ENCODE results near the gene TMEM91. TPM values are rescaled to one million over a fixed set of nuclear protein-coding genes. Genes with fewer than 3 reads are reported as not detected.
A peak's percentile ranks its signal among the peaks of the same experiment; 100 is the strongest.

Gene TMEM91
- total and polyA plus RNA-seq, 2 donors (not counting 1 experiment from before 2014, with no cell fraction given), result 3.7 to 9.7 TPM

DNA sequence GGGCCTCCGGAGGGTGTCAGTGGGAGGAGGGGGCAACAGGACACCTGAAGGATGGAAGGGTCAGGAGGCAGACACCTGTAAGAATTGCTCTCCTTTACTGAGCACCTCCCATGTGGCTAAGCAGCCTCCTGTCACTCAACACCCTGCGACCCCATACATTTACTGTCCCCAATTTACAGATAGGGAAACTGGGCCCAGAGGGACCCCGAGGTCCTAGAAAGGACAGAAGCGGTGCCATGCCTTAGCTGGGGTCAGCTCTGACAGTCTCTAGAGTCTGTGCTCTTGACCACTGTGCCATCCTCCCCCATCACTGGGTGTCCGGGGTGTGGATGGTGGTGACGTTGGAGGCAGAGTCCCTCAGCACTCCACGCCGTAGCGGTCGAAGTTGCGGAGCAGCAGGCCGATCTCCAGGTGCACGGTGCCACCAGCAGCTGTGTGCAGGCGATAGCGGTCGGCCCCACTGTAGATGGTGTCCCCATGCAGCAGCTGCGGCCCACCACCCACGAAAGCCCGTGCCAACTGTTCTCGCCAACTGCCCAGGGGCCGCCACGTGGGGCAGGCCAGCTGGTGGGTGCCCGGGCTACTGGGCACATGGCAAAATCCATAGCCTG, 21.9 kb upstream of the TMEM91 start:
- Histone ChIP-seq H3K27me3 (ENCODE audit: control insufficient read depth, insufficient read depth, low read length) (no peaks in the 10 kb centered on the region), H3K4me3 (replicated peaks in 1 of 4; ENCODE audit: control extremely low read depth in 1 of 4, insufficient read depth in 1 of 4, low read depth in 3 of 4, low read length in 4 of 4) (peak overlapping the region; percentile 32 to 88 (median 50)), H3K4me1 (ENCODE audit: control insufficient read depth, extremely low read depth, insufficient read depth, low read length) (peaks cover 5% of the 10 kb centered on the region), H4K20me1 (ENCODE audit: control insufficient read depth, extremely low read depth, insufficient read depth, low read length) (peaks cover 1% of the 10 kb centered on the region), H3K9me3 (ENCODE audit: control insufficient read depth, insufficient read depth, low read depth, low read length) (no peaks in the 10 kb centered on the region), H2AFZ (ENCODE audit: low read length) (no peak overlapping the region), H3K4me2 (ENCODE audit: extremely low read depth, insufficient read depth, low read length) (peak overlapping the region; percentile 79), H3K79me2 (ENCODE audit: control insufficient read depth, insufficient read depth, low read length) (peaks cover 28% of the 10 kb centered on the region), H3K9ac (ENCODE audit: insufficient read depth, low read length) (peak overlapping the region; percentile 20), H3K36me3 (ENCODE audit: control insufficient read depth, insufficient read depth, low read length) (no peaks in the 10 kb centered on the region), H3K27ac (ENCODE audit: insufficient read depth, low read length) (peak overlapping the region; percentile 44)
- TF ChIP-seq EZH2 (IDR thresholded peaks at IDR 0.05; ENCODE audit: low read length, missing control alignments), result no peak
- TF ChIP-seq, protein P1, sequence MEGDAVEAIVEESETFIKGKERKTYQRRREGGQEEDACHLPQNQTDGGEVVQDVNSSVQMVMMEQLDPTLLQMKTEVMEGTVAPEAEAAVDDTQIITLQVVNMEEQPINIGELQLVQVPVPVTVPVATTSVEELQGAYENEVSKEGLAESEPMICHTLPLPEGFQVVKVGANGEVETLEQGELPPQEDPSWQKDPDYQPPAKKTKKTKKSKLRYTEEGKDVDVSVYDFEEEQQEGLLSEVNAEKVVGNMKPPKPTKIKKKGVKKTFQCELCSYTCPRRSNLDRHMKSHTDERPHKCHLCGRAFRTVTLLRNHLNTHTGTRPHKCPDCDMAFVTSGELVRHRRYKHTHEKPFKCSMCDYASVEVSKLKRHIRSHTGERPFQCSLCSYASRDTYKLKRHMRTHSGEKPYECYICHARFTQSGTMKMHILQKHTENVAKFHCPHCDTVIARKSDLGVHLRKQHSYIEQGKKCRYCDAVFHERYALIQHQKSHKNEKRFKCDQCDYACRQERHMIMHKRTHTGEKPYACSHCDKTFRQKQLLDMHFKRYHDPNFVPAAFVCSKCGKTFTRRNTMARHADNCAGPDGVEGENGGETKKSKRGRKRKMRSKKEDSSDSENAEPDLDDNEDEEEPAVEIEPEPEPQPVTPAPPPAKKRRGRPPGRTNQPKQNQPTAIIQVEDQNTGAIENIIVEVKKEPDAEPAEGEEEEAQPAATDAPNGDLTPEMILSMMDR (conservative IDR thresholded peaks at IDR 0.05 in 1 of 2, IDR thresholded peaks at IDR 0.05 in 1 of 2; ENCODE audit: low read depth in 1 of 2, low read length in 2 of 2), result no peak
- no peak for DNase-seq (ENCODE audit: low read depth in 2 of 2)

DNA sequence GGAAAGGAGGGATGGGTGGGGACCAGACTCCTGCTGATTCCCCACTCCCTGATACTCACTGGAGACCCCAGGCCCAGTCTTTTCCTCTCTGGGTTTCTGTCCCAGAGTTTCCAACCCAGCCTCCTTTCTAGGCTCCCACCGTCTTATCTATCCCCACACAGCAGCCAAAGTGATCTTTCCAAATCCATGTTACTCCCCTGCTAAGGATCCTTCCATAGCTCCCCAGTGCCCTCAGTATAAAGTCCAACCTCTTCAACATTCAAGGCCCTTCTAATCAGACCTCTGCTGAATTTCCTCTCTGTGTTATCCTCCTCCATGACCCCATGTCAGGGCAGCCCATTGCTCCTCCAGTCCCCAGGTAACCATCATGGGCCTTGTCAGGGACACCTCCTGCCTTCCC, 21.3 kb upstream of the TMEM91 start:
- H3K4me3 ChIP-seq (replicated peaks in 1 of 4; ENCODE audit: control extremely low read depth in 1 of 4, insufficient read depth in 1 of 4, low read depth in 3 of 4, low read length in 4 of 4), result no peak overlapping the region
- no peak overlapping the region for H3K27ac ChIP-seq (ENCODE audit: insufficient read depth, low read length)
- peaks cover 5% of the 10 kb centered on the region for H3K4me1 ChIP-seq (ENCODE audit: control insufficient read depth, extremely low read depth, insufficient read depth, low read length)
- no peaks in the 10 kb centered on the region for H3K27me3 ChIP-seq (ENCODE audit: control insufficient read depth, insufficient read depth, low read length)
- H3K79me2 ChIP-seq (ENCODE audit: control insufficient read depth, insufficient read depth, low read length), result peaks cover 25% of the 10 kb centered on the region
- DNase-seq (ENCODE audit: low read depth in 2 of 2), result no peak
- no peak overlapping the region for H2AFZ ChIP-seq (ENCODE audit: low read length)
- TF ChIP-seq, protein P1 (conservative IDR thresholded peaks at IDR 0.05 in 1 of 2, IDR thresholded peaks at IDR 0.05 in 1 of 2; ENCODE audit: low read depth in 1 of 2, low read length in 2 of 2), result no peak
- no peak for TF ChIP-seq EZH2 (IDR thresholded peaks at IDR 0.05; ENCODE audit: low read length, missing control alignments)
- H4K20me1 ChIP-seq (ENCODE audit: control insufficient read depth, extremely low read depth, insufficient read depth, low read length), result peaks cover 1% of the 10 kb centered on the region
- H3K4me2 ChIP-seq (ENCODE audit: extremely low read depth, insufficient read depth, low read length), result no peak overlapping the region
- H3K9me3 ChIP-seq (ENCODE audit: control insufficient read depth, insufficient read depth, low read depth, low read length), result no peaks in the 10 kb centered on the region
- no peak overlapping the region for H3K9ac ChIP-seq (ENCODE audit: insufficient read depth, low read length)
- H3K36me3 ChIP-seq (ENCODE audit: control insufficient read depth, insufficient read depth, low read length), result no peaks in the 10 kb centered on the region

DNA sequence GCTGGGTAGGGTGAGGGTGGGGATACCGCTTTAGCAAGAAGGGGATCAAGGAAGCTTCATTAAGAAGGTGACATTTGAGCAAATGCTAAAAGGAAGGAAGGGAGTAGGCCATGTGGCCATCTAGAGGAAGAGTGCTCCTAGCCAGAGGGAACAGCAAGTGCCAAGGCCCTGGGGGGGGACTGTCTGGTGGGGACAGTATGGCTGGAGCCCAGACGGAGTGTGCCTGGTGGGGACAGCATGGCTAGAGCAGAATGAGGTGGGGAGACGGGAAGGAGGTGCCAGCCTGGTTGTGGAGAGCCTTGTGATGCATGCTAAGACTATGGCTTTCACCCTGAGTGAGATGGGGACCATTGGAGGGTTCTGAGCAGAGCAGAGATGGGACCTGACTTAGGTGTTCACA, 20.5 kb upstream of the TMEM91 start:
- H3K36me3 ChIP-seq (ENCODE audit: control insufficient read depth, insufficient read depth, low read length), result no peaks in the 10 kb centered on the region
- no peak for TF ChIP-seq EZH2 (IDR thresholded peaks at IDR 0.05; ENCODE audit: low read length, missing control alignments)
- TF ChIP-seq, protein P1 (conservative IDR thresholded peaks at IDR 0.05 in 1 of 2, IDR thresholded peaks at IDR 0.05 in 1 of 2; ENCODE audit: low read depth in 1 of 2, low read length in 2 of 2), result no peak
- H3K4me1 ChIP-seq (ENCODE audit: control insufficient read depth, extremely low read depth, insufficient read depth, low read length), result peaks cover 4% of the 10 kb centered on the region
- H4K20me1 ChIP-seq (ENCODE audit: control insufficient read depth, extremely low read depth, insufficient read depth, low read length), result peaks cover 1% of the 10 kb centered on the region
- peaks cover 23% of the 10 kb centered on the region for H3K79me2 ChIP-seq (ENCODE audit: control insufficient read depth, insufficient read depth, low read length)
- DNase-seq (ENCODE audit: low read depth in 2 of 2), result no peak
- H3K9me3 ChIP-seq (ENCODE audit: control insufficient read depth, insufficient read depth, low read depth, low read length), result no peaks in the 10 kb centered on the region
- H2AFZ ChIP-seq (ENCODE audit: low read length), result no peak overlapping the region
- H3K27me3 ChIP-seq (ENCODE audit: control insufficient read depth, insufficient read depth, low read length), result no peaks in the 10 kb centered on the region
- no peak overlapping the region for H3K4me3 ChIP-seq (replicated peaks in 1 of 4; ENCODE audit: control extremely low read depth in 1 of 4, insufficient read depth in 1 of 4, low read depth in 3 of 4, low read length in 4 of 4)
- H3K27ac ChIP-seq (ENCODE audit: insufficient read depth, low read length), result no peak overlapping the region
- no peak overlapping the region for H3K9ac ChIP-seq (ENCODE audit: insufficient read depth, low read length)
- no peak overlapping the region for H3K4me2 ChIP-seq (ENCODE audit: extremely low read depth, insufficient read depth, low read length)

Measured in fibroblast of lung (primary cell).